Measurements from ENCODE around the gene PTBP2. TPM values are rescaled to one million over a fixed set of nuclear protein-coding genes. Genes with fewer than 3 reads are reported as not detected.
A peak's percentile ranks its signal among the peaks of the same experiment; 100 is the strongest.

PTBP2 gene, protein sequence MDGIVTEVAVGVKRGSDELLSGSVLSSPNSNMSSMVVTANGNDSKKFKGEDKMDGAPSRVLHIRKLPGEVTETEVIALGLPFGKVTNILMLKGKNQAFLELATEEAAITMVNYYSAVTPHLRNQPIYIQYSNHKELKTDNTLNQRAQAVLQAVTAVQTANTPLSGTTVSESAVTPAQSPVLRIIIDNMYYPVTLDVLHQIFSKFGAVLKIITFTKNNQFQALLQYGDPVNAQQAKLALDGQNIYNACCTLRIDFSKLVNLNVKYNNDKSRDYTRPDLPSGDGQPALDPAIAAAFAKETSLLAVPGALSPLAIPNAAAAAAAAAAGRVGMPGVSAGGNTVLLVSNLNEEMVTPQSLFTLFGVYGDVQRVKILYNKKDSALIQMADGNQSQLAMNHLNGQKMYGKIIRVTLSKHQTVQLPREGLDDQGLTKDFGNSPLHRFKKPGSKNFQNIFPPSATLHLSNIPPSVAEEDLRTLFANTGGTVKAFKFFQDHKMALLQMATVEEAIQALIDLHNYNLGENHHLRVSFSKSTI
- total RNA-seq (2014; rRNA removed; shearing (Covaris generic)), result 9.1 and 20.4 TPM in 2 replicates

DNA sequence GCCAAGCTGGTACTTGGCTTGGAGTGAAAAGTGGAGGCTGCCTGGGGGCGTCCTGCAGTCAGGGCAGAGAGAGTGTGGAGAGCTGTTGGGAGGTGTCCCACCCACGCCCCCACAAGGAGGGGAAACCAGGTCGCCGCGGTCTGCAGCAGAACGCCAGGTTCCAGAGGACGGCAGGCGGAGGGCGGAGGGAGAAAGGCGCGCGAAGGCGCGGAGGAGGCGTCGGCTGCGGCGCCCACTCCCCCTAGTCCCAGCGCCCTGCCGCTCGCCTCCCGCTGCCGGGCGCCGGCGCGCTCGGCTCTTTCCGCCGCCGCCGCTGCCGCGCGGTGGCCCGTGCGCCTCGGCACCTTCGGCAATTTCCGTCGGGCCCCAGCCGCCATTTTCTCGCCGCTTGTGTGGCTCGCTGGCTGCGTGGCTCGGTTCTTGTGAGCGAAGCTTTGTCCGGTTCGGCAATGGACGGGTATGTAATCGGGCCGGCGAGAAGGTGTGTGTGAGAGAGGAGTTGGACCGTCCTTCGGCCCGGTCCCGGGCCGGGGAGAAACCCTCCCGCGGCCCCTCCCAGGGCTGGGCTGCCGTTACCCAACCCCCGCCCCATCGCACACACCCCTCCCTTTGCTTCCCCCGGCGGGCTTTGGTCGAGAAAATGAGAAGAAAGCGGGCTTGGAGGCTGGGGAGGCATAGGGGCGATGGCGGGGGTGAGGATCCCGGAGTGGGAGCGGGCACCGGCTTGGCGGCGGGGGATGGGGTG is at the start of gene PTBP2:
Gene PTBP2, plus strand, starts transcription at position 369 of the 745 bp plus-strand sequence. Its CDS starts 81 bp downstream, at position 450.
- Histone ChIP-seq H3K4me1 (replicated peaks) (peaks cover 15% of the 10 kb centered on the region), H3K27me3 (replicated peaks) (no peaks in the 10 kb centered on the region), H3K27ac (peak within 1 kb of the TSS; percentile 96), H3K36me3 (peaks cover 36% of the 10 kb centered on the region), H3K9me3 (replicated peaks) (no peaks in the 10 kb centered on the region), H3K4me3 (peak within 1 kb of the TSS; percentile 85)
- DNase-seq (ENCODE audit: low read depth in 1 of 2, low spot score in 2 of 2), result peak; percentile 81 to 89

DNA sequence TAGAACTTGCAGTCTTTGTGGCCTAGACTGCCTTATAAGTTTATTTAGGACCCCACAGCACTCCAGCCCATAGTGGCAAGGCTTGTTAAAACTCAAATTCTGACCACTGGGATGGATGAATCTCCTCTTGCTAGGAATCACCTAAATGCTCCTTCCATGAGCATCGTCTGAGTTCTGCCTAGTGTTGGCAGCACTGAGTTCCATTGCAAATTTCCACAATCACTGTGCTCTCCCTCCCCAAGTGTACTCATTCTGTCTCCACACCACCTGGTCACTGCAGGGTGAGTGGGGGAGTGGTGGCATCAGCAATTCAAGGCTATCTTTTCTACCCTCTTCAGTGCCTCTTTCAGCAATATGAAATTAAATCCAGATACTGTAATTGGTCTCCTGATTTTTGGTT is 46.7 kb upstream of the PTBP2 start:
- no peak overlapping the region for H3K27ac ChIP-seq
- no peaks in the 10 kb centered on the region; the same call in 1 of the 2 replicates for H3K9me3 ChIP-seq (replicated peaks)
- no peaks in the 10 kb centered on the region for H3K36me3 ChIP-seq
- no peak overlapping the region for H3K4me3 ChIP-seq
- no peak for DNase-seq (ENCODE audit: low read depth in 1 of 2, low spot score in 2 of 2)
- no peaks in the 10 kb centered on the region for H3K4me1 ChIP-seq (replicated peaks)
- H3K27me3 ChIP-seq (replicated peaks), result no peaks in the 10 kb centered on the region

DNA sequence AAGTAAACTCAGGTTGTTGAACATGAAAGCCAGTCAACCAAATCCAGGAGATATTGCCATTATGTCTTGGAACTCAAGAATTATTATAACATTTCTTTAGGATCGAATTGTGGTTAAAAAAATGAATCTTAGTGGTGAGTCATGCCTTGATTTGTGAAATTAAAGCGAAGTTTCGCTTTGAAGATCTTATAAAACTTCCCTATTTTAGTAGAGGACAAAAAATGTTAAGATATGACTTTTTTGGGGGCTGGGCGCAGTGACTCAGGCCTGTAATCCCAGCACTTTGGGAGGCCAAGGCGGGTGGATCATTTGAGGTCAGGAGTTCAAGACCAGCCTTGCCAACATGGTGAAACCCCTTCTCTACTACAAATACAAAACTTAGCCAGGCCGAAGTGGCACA is 39.5 kb upstream of the PTBP2 start:
- DNase-seq (ENCODE audit: low read depth in 1 of 2, low spot score in 2 of 2), result no peak
- H3K4me3 ChIP-seq, result no peak overlapping the region
- H3K36me3 ChIP-seq, result no peaks in the 10 kb centered on the region
- no peaks in the 10 kb centered on the region for H3K9me3 ChIP-seq (replicated peaks)
- no peaks in the 10 kb centered on the region for H3K27me3 ChIP-seq (replicated peaks)
- no peaks in the 10 kb centered on the region for H3K4me1 ChIP-seq (replicated peaks)
- no peak overlapping the region for H3K27ac ChIP-seq

DNA sequence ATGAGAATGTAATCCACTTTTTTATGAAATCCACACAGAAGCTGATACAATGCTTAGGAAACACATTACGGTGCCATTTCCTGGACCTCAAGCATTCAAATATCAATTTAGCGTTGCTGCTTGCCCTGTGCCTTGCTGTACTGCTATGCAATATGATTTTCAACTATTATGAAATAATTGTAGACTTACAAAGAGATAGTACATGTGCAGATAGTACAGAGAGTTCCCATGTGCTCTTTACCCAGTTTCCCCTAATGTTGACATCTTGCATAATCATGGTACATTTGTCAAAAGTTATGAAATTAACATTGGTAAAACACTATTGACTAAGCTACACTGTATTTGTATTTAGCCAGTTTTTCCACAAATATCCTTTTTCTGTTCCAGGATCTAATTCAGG is 37.7 kb upstream of the PTBP2 start:
- DNase-seq (ENCODE audit: low read depth in 1 of 2, low spot score in 2 of 2), result no peak
- Histone ChIP-seq H3K9me3 (replicated peaks) (no peaks in the 10 kb centered on the region), H3K36me3 (no peaks in the 10 kb centered on the region), H3K27me3 (replicated peaks) (no peaks in the 10 kb centered on the region), H3K4me1 (replicated peaks) (no peaks in the 10 kb centered on the region), H3K4me3 (no peak overlapping the region), H3K27ac (no peak overlapping the region)

DNA sequence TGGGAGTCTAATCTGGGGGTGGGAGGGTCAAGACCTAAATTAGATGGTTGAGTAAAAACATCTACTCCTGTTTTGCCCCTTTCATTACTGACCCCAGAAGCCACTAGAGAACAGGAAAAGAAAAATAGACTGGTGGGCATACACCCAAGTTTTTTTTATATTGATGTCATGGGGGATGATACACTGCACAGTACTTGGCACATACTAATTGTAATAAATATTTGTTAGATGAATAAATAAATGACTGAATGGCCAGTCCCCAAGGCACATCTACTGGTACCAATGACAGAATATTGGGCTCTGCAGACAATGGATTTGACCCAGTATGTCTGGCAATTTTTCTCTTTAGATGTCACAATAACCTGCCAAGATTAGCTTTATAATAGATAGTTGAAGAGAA is 36.8 kb upstream of the PTBP2 start:
- no peak overlapping the region for H3K27ac ChIP-seq
- H3K4me3 ChIP-seq, result no peak overlapping the region
- H3K4me1 ChIP-seq (replicated peaks), result no peaks in the 10 kb centered on the region
- H3K36me3 ChIP-seq, result no peaks in the 10 kb centered on the region
- H3K27me3 ChIP-seq (replicated peaks), result no peaks in the 10 kb centered on the region
- no peak for DNase-seq (ENCODE audit: low read depth in 1 of 2, low spot score in 2 of 2)
- H3K9me3 ChIP-seq (replicated peaks), result no peaks in the 10 kb centered on the region

DNA sequence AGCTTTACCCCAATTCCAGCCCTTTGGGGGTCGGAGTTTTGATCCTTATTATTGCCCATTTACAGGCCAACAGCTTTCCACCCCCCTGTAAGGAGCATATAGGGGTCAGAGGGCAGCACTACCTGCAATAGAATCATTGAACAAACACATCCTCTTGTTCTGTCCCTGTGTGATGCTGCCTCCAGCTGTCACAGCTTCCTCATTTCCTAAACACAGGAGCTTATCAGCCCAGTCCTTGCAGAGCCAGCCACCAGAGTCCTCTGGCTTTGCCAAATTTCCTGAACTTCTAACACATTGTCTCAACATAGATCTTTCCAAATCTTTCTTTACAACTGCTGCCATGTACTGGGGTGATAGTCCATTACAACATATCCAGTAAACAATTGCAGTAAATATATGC is 32.8 kb upstream of the PTBP2 start:
- H3K27ac ChIP-seq, result no peak overlapping the region
- no peak overlapping the region for H3K4me3 ChIP-seq
- no peaks in the 10 kb centered on the region for H3K4me1 ChIP-seq (replicated peaks)
- H3K27me3 ChIP-seq (replicated peaks), result no peaks in the 10 kb centered on the region
- no peak for DNase-seq (ENCODE audit: low read depth in 1 of 2, low spot score in 2 of 2)
- H3K36me3 ChIP-seq, result no peaks in the 10 kb centered on the region
- H3K9me3 ChIP-seq (replicated peaks), result no peaks in the 10 kb centered on the region

DNA sequence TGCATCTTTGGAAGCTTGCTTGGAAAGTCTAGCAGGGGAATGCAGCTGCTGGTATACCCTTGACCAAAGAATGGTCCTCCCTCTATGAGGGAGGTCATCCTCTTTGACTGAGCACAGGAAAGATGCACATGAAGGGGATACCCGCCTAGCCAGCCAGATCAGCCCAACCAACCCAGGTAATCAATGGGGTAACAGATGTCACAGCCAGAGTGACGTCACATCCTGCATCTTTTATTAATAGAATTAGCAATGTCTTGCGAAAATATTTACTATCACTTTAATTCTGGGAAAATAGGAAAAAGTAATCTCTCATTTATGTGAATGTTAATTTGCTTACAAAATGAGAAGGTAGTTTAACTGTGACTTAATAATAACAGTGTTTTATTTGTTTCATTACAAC is 25.6 kb upstream of the PTBP2 start:
- H3K27ac ChIP-seq, result no peak overlapping the region
- no peaks in the 10 kb centered on the region for H3K4me1 ChIP-seq (replicated peaks)

DNA sequence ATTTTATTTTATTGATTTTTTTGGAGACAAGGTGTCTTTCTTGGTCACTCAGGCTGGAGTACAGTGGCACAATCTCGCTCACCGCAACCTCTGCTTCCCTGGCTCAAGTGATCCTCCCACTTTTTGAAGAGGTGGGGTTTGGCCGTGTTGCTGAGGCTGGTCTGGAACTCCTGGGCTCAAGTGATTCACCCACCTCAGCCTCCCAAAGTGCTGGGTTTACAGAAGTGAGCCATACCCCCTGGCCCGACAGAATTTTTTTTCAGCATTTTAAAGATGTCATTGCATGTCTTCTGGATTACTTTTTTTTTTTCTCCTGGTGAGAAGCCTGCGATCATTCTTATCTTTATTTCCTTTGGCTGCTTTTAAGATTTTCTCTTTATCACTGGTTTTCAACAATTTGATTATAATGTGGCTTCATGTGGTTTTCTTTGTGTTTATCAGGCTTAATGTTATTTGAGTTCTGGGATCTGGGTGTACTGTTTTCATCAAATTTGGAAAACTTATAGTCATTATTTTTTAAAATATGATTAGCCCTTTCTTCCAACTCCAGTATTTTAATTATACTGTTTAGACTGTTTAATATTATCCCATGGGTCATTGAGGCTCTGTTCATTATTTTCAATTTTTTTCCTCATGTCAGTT is 23.1 kb upstream of the PTBP2 start:
- Histone ChIP-seq H3K27ac (no peak overlapping the region), H3K36me3 (no peaks in the 10 kb centered on the region), H3K4me3 (no peak overlapping the region), H3K27me3 (replicated peaks) (no peaks in the 10 kb centered on the region), H3K4me1 (replicated peaks) (no peaks in the 10 kb centered on the region), H3K9me3 (replicated peaks) (no peaks in the 10 kb centered on the region)
- no peak for DNase-seq (ENCODE audit: low read depth in 1 of 2, low spot score in 2 of 2)

More for the DNA sequence above, 25.6 kb upstream of the PTBP2 start:
- Histone ChIP-seq H3K4me3 (no peak overlapping the region), H3K27me3 (replicated peaks) (no peaks in the 10 kb centered on the region), H3K9me3 (replicated peaks) (no peaks in the 10 kb centered on the region), H3K36me3 (no peaks in the 10 kb centered on the region)
- no peak for DNase-seq (ENCODE audit: low read depth in 1 of 2, low spot score in 2 of 2)

DNA sequence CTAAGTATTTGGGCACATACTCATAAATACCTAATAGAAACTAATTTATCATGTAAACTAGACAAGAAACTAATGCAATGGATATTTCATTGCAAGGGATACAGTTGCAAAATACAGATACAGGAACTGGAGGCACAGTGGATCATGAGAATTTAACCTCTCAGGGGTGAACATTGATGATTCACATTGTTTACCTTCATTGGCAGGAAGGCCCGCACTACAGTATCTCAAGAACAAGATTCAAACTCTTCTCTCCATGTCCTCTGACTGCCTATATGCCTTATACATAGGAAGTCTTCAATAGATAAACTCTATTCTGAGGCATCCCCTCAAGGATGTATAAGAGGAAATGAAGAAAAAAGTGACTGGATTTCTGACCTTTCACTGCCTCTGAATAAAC is 18.4 kb upstream of the PTBP2 start:
- H3K27me3 ChIP-seq (replicated peaks), result no peaks in the 10 kb centered on the region
- no peak for DNase-seq (ENCODE audit: low read depth in 1 of 2, low spot score in 2 of 2)

DNA sequence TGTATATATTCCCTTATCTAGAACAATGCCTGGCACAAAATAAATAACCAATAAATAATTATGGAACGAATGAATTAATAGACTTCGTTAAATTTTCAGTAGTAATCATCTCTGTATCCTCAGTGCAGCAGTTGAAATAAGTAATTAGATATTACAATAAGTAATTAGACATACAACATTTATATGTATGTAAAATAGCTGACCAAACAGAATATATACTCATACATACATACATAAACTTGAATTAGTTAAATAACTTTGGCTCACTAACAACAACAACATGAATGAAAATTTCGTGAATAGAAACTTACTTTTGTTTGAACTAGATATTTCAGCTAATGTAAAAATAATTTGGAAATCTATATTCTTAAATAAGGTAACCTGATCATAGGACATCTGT is 14.6 kb upstream of the PTBP2 start:
- H3K4me1 ChIP-seq (replicated peaks), result no peaks in the 10 kb centered on the region

More for the DNA sequence above, 18.4 kb upstream of the PTBP2 start:
- Histone ChIP-seq H3K4me1 (replicated peaks) (no peaks in the 10 kb centered on the region), H3K27ac (no peak overlapping the region), H3K36me3 (no peaks in the 10 kb centered on the region), H3K9me3 (replicated peaks) (no peaks in the 10 kb centered on the region), H3K4me3 (no peak overlapping the region)

DNA sequence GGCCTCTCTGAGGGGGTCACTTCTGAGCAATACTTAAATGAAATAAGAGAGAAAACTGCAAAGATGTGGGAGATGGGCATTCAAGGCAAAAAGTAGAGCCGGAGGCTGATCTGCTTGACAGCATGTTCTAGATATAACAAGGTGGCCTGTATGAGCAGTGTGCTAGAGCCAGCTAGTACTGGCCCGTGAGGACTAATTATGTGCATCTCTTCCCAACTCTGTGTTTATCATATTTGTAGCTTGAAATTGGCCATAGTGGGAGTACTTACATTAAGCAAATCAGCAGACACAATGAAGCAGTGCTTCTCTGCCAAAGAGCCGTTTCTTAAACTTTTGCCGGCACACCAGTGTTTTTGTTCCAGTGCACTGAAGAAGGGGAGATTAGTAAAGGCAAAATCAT is 13.1 kb upstream of the PTBP2 start:
- no peak for DNase-seq (ENCODE audit: low read depth in 1 of 2, low spot score in 2 of 2)
- no peak overlapping the region for H3K27ac ChIP-seq
- no peaks in the 10 kb centered on the region for H3K9me3 ChIP-seq (replicated peaks)
- no peaks in the 10 kb centered on the region for H3K4me1 ChIP-seq (replicated peaks)
- no peaks in the 10 kb centered on the region for H3K36me3 ChIP-seq
- no peak overlapping the region for H3K4me3 ChIP-seq
- H3K27me3 ChIP-seq (replicated peaks), result no peaks in the 10 kb centered on the region; the same call in 1 of the 2 replicates

More for the DNA sequence above, 14.6 kb upstream of the PTBP2 start:
- H3K9me3 ChIP-seq (replicated peaks), result no peaks in the 10 kb centered on the region
- no peaks in the 10 kb centered on the region for H3K36me3 ChIP-seq
- no peak overlapping the region for H3K27ac ChIP-seq
- H3K27me3 ChIP-seq (replicated peaks), result no peaks in the 10 kb centered on the region
- H3K4me3 ChIP-seq, result no peak overlapping the region
- no peak for DNase-seq (ENCODE audit: low read depth in 1 of 2, low spot score in 2 of 2)

DNA sequence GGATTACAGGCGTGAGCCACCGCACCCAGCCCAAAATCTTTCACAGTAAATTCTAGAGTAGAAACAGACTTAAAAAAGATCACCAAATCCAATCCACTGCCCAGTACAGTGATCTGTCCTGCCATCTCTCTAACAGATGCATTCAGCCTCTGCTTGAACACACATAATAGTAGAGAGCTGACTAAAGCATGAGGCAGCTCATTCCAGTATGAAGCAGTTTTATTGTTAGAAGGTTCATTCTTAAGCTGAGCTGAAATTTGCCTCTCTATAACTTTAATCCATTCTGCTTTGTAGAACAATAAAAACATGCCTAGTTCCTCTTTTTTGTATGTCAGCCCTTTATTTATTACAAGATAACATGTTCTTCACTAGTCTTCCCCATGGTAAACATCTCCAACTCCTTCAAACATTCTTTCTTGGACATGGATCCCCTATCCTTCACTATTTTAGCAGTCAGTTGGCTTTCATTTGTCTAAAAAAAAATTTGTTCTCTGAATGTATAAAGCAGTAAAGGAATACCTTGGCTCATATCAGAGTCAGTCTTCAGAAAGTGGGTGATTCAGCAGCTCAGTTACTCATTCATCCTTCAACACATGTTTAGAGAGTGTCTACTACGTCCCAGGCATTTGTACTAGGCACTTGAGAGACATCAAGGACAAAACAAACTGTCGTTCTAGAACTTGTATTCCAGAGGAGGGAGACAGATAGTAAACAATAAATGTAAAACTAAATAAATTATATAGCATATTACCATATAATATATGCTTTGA is 10.7 kb upstream of the PTBP2 start:
- H3K27ac ChIP-seq, result no peak overlapping the region
- no peak for DNase-seq (ENCODE audit: low read depth in 1 of 2, low spot score in 2 of 2)
- H3K4me3 ChIP-seq, result no peak overlapping the region
- no peaks in the 10 kb centered on the region for H3K4me1 ChIP-seq (replicated peaks)
- H3K9me3 ChIP-seq (replicated peaks), result no peaks in the 10 kb centered on the region
- H3K36me3 ChIP-seq, result no peaks in the 10 kb centered on the region
- no peaks in the 10 kb centered on the region; the same call in 1 of the 2 replicates for H3K27me3 ChIP-seq (replicated peaks)

DNA sequence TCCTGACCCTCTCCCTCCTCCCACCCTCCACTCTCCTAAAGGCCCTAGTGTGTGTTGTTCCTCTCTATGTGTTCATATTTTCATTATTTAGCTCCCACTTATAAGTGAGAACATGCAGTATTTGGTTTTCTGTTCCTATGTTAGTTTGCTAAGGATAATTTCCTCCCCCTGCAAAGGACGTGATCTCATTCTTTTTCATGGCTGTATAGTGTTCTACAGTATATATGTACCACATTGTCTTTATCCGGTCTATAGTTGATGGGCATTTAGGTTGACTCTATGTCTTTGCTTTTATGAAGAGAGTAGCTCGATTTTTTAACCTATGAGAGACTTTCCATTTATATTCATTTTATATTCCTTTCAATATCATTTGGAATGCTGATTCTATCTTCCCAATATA is 7.9 kb upstream of the PTBP2 start:
- Histone ChIP-seq H3K27ac (no peak overlapping the region), H3K4me3 (no peak overlapping the region), H3K4me1 (replicated peaks) (no peaks in the 10 kb centered on the region), H3K9me3 (replicated peaks) (no peaks in the 10 kb centered on the region), H3K36me3 (no peaks in the 10 kb centered on the region), H3K27me3 (replicated peaks) (no peaks in the 10 kb centered on the region; the same call in 1 of the 2 replicates)
- DNase-seq (ENCODE audit: low read depth in 1 of 2, low spot score in 2 of 2), result no peak

Data from SJSA1 (cell line).